ENCODE data around the gene PACRG.

Gene PACRG

DNA sequence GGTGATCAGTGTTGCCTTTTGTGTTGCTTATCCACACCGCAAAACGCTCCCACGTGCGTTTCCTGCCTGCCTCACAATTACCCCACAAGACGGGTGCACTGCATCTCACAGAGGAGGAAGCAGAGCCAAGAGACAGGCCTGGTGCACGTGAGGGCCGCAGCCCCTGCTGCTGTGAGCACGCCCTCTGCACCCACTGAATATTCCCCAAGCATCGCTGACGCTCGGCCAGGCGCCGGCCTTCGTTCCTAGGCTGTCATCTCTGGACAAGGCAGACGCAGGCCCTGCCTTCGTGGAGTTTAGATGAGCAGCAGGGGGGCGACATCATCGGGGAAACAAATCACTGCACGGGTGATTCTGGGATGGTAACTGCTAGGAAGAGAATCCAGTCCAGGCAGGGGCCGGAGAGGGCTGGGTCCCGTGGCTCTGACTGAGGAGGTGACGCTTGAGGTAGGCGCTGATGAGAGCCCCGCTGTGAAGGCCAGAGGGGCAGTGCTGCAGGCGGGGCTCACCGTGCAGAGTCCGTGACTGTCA, 524.4 kb downstream of the PACRG start:
- Histone ChIP-seq H2BK15ac (ENCODE audit: low read depth, poor library complexity, severe bottlenecking) (no peak overlapping the region), H3K79me1 (replicated peaks; ENCODE audit: low read length, poor library complexity, severe bottlenecking) (no peaks in the 10 kb centered on the region), H2BK5ac (ENCODE audit: low read depth, low read length, poor library complexity, severe bottlenecking) (no peak overlapping the region), H3K23ac (ENCODE audit: low read length in 2 of 2) (no peak overlapping the region), H3K14ac (ENCODE audit: low read length in 2 of 2) (no peak overlapping the region), H3K9ac (ENCODE audit: low read length) (no peak overlapping the region), H3K9me3 (ENCODE audit: control insufficient read depth, low read length) (no peaks in the 10 kb centered on the region), H3K27me3 (ENCODE audit: control insufficient read depth in 1 of 2, insufficient read depth in 1 of 2, low read length in 2 of 2) (no peaks in the 10 kb centered on the region), H3K4me2 (ENCODE audit: low read length, poor library complexity, severe bottlenecking) (no peak overlapping the region), H4K8ac (ENCODE audit: low read length) (no peak overlapping the region), H2BK120ac (ENCODE audit: low read depth, low read length) (no peak overlapping the region), H2BK12ac (ENCODE audit: low read length in 2 of 2) (no peak overlapping the region), H3K27ac (ENCODE audit: low read length, poor library complexity, severe bottlenecking) (no peak overlapping the region), H2AK5ac (ENCODE audit: low read length, severe bottlenecking) (no peak overlapping the region), H3K4ac (ENCODE audit: low read depth in 1 of 2, low read length in 2 of 2) (no peak overlapping the region), H3K4me1 (ENCODE audit: control insufficient read depth, insufficient read depth, low read depth, low read length) (no peaks in the 10 kb centered on the region), H3K4me3 (ENCODE audit: insufficient read depth in 1 of 2, low read depth in 1 of 2, low read length in 2 of 2) (no peak overlapping the region), H4K91ac (ENCODE audit: low read length) (no peak overlapping the region), H3K18ac (ENCODE audit: low read depth in 1 of 2, low read length in 2 of 2) (no peak overlapping the region), H2AFZ (ENCODE audit: low read depth, low read length) (no peak overlapping the region), H3K36me3 (ENCODE audit: control insufficient read depth in 1 of 2, insufficient read depth in 2 of 2, low read depth in 1 of 2, low read length in 2 of 2) (peaks cover 0 to 2% of the 10 kb centered on the region in 2 experiments)
- no peak for DNase-seq
- WGBS = 87% methylated on average over 25 of the region's 27 CpGs

DNA sequence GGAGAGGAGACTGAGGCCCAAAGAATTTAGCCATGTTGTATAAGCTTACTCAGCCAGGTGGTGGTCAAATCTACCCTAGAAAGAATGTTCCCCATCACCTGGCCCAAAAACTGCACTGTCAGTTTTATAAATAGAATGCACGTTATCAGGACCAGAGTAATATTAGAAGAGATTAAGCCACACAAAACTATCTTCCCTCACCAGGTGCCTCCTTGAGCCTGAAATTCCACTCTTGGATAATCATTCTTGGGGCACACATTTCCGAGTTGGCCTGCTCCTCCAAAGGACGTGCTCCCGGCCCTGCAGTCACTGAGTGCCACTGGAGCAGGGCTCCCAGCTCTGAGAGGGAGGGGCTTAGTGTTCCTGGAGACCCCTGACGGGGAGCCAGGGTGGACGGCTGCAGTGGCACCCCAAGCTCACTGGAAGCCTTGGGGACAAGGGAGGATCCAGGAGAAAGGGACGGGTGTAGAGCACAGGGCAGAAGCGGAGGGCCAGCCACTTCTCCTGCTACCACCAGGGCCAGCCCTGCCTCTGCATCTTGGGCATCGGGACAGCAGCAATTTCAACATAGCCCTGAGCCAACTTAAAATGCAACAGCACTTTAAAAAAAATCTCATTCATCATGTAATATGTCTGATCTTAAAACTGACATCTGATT, 525.9 kb downstream of the PACRG start:
- Histone ChIP-seq H3K4me2 (ENCODE audit: low read length, poor library complexity, severe bottlenecking) (no peak overlapping the region), H2AFZ (ENCODE audit: low read depth, low read length) (no peak overlapping the region), H3K79me1 (replicated peaks; ENCODE audit: low read length, poor library complexity, severe bottlenecking) (no peaks in the 10 kb centered on the region), H2BK120ac (ENCODE audit: low read depth, low read length) (no peak overlapping the region), H3K14ac (ENCODE audit: low read length in 2 of 2) (no peak overlapping the region), H3K18ac (ENCODE audit: low read depth in 1 of 2, low read length in 2 of 2) (no peak overlapping the region), H3K27me3 (ENCODE audit: control insufficient read depth in 1 of 2, insufficient read depth in 1 of 2, low read length in 2 of 2) (no peaks in the 10 kb centered on the region), H3K36me3 (ENCODE audit: control insufficient read depth in 1 of 2, insufficient read depth in 2 of 2, low read depth in 1 of 2, low read length in 2 of 2) (peaks cover 0 to 2% of the 10 kb centered on the region in 2 experiments), H3K27ac (ENCODE audit: low read length, poor library complexity, severe bottlenecking) (no peak overlapping the region), H3K23ac (ENCODE audit: low read length in 2 of 2) (no peak overlapping the region), H4K91ac (ENCODE audit: low read length) (no peak overlapping the region), H3K4me1 (ENCODE audit: control insufficient read depth, insufficient read depth, low read depth, low read length) (no peaks in the 10 kb centered on the region), H3K4ac (ENCODE audit: low read depth in 1 of 2, low read length in 2 of 2) (no peak overlapping the region), H2AK5ac (ENCODE audit: low read length, severe bottlenecking) (no peak overlapping the region), H3K9ac (ENCODE audit: low read length) (no peak overlapping the region), H3K9me3 (ENCODE audit: control insufficient read depth, low read length) (no peaks in the 10 kb centered on the region), H2BK5ac (ENCODE audit: low read depth, low read length, poor library complexity, severe bottlenecking) (no peak overlapping the region), H2BK12ac (ENCODE audit: low read length in 2 of 2) (no peak overlapping the region), H4K8ac (ENCODE audit: low read length) (no peak overlapping the region), H3K4me3 (ENCODE audit: insufficient read depth in 1 of 2, low read depth in 1 of 2, low read length in 2 of 2) (no peak overlapping the region), H2BK15ac (ENCODE audit: low read depth, poor library complexity, severe bottlenecking) (no peak overlapping the region)
- no peak for DNase-seq
- 88% methylated on average over 8 of the region's 9 CpGs for WGBS

DNA sequence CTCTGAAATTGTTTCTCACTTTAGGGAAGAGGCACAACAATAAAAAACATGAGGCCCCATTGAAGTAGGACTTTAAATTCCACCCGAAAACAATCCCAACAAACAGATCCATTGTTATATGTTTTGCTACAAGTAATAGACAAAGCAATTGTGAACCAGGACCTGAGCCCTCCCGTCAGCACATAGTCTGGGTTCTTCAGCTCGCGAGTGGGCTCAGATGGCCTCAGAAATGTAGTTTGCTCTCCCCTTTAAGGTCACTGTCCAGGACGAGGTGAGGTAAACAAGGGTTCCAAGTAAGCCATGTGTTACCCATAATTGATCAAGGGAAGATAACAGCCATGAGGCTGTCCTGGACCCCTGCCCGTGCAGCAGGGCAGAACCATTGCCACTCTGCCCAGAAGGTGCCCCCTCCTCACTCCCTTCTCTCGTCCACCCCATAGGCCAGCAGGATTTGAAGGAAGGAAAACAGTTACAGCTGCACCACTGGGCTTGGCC, 526.6 kb downstream of the PACRG start:
- Histone ChIP-seq H2AFZ (ENCODE audit: low read depth, low read length) (no peak overlapping the region), H3K4me1 (ENCODE audit: control insufficient read depth, insufficient read depth, low read depth, low read length) (no peaks in the 10 kb centered on the region), H3K4me2 (ENCODE audit: low read length, poor library complexity, severe bottlenecking) (no peak overlapping the region), H3K9ac (ENCODE audit: low read length) (no peak overlapping the region), H3K79me1 (replicated peaks; ENCODE audit: low read length, poor library complexity, severe bottlenecking) (no peaks in the 10 kb centered on the region), H2AK5ac (ENCODE audit: low read length, severe bottlenecking) (no peak overlapping the region), H3K18ac (ENCODE audit: low read depth in 1 of 2, low read length in 2 of 2) (peak overlapping the region in 1 of 2 experiments; percentile 28), H4K91ac (ENCODE audit: low read length) (no peak overlapping the region), H3K9me3 (ENCODE audit: control insufficient read depth, low read length) (no peaks in the 10 kb centered on the region), H2BK120ac (ENCODE audit: low read depth, low read length) (no peak overlapping the region), H2BK5ac (ENCODE audit: low read depth, low read length, poor library complexity, severe bottlenecking) (no peak overlapping the region), H3K4ac (ENCODE audit: low read depth in 1 of 2, low read length in 2 of 2) (no peak overlapping the region), H3K27ac (ENCODE audit: low read length, poor library complexity, severe bottlenecking) (no peak overlapping the region), H3K4me3 (ENCODE audit: insufficient read depth in 1 of 2, low read depth in 1 of 2, low read length in 2 of 2) (no peak overlapping the region), H3K14ac (ENCODE audit: low read length in 2 of 2) (no peak overlapping the region), H2BK15ac (ENCODE audit: low read depth, poor library complexity, severe bottlenecking) (no peak overlapping the region), H3K23ac (ENCODE audit: low read length in 2 of 2) (no peak overlapping the region), H4K8ac (ENCODE audit: low read length) (no peak overlapping the region), H3K36me3 (ENCODE audit: control insufficient read depth in 1 of 2, insufficient read depth in 2 of 2, low read depth in 1 of 2, low read length in 2 of 2) (peaks cover 0 to 2% of the 10 kb centered on the region in 2 experiments), H3K27me3 (ENCODE audit: control insufficient read depth in 1 of 2, insufficient read depth in 1 of 2, low read length in 2 of 2) (no peaks in the 10 kb centered on the region), H2BK12ac (ENCODE audit: low read length in 2 of 2) (no peak overlapping the region)
- DNase-seq = no peak
- WGBS = 82% methylated on average over 7 of the region's 7 CpGs

DNA sequence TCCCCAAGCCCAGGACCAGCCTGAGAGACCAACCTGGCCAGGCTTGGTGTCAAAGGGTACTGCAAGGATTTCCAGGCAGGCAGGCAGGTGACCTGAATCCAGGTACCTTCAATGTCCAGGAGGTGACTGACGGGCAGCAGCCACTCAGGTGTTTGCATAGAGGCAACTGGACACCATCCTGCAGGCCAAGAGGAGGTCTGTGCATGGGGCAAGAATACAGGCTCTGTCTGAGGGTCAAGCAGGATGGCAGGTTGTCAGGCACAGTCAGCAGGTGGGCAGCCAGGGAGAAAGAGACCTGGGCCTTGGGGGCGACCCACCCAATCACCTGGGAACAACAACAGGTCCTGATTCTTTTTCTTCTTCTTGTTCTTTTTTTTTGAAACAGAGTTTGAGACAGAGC, 527.5 kb downstream of the PACRG start:
- Histone ChIP-seq H2AFZ (ENCODE audit: low read depth, low read length) (no peak overlapping the region), H3K27ac (ENCODE audit: low read length, poor library complexity, severe bottlenecking) (no peak overlapping the region), H3K4me2 (ENCODE audit: low read length, poor library complexity, severe bottlenecking) (no peak overlapping the region), H4K8ac (ENCODE audit: low read length) (peak overlapping the region; percentile 30), H3K9ac (ENCODE audit: low read length) (no peak overlapping the region), H2AK5ac (ENCODE audit: low read length, severe bottlenecking) (no peak overlapping the region), H2BK12ac (ENCODE audit: low read length in 2 of 2) (no peak overlapping the region), H2BK15ac (ENCODE audit: low read depth, poor library complexity, severe bottlenecking) (no peak overlapping the region), H3K23ac (ENCODE audit: low read length in 2 of 2) (no peak overlapping the region), H3K14ac (ENCODE audit: low read length in 2 of 2) (no peak overlapping the region), H3K79me1 (replicated peaks; ENCODE audit: low read length, poor library complexity, severe bottlenecking) (no peaks in the 10 kb centered on the region), H3K4ac (ENCODE audit: low read depth in 1 of 2, low read length in 2 of 2) (no peak overlapping the region), H3K4me3 (ENCODE audit: insufficient read depth in 1 of 2, low read depth in 1 of 2, low read length in 2 of 2) (no peak overlapping the region), H3K4me1 (ENCODE audit: control insufficient read depth, insufficient read depth, low read depth, low read length) (peaks cover 3% of the 10 kb centered on the region), H3K18ac (ENCODE audit: low read depth in 1 of 2, low read length in 2 of 2) (no peak overlapping the region), H3K9me3 (ENCODE audit: control insufficient read depth, low read length) (no peaks in the 10 kb centered on the region), H3K27me3 (ENCODE audit: control insufficient read depth in 1 of 2, insufficient read depth in 1 of 2, low read length in 2 of 2) (no peaks in the 10 kb centered on the region), H2BK120ac (ENCODE audit: low read depth, low read length) (no peak overlapping the region), H2BK5ac (ENCODE audit: low read depth, low read length, poor library complexity, severe bottlenecking) (no peak overlapping the region), H3K36me3 (ENCODE audit: control insufficient read depth in 1 of 2, insufficient read depth in 2 of 2, low read depth in 1 of 2, low read length in 2 of 2) (peaks cover 0 to 2% of the 10 kb centered on the region in 2 experiments), H4K91ac (ENCODE audit: low read length) (no peak overlapping the region)
- 100% methylated on average over 1 of the region's 2 CpGs for WGBS
- no peak for DNase-seq
